Uterine smooth muscle cell (primary cell): ENCODE data around the gene DPH1. TPM values are rescaled to one million over a fixed set of nuclear protein-coding genes. Genes with fewer than 3 reads are reported as not detected.

Experiments
- total RNA-seq: library from RNA; depleted of rRNA; stranded (reverse); fragments of >200 nt; gene quantifications from 2 replicates; pipeline ENCODE4 v1.2.3, GENCODE V29; 2014

The DPH1 gene
- 26.1 and 28.7 TPM in 2 replicates for total RNA-seq

GRCh38 chr17:2029911-2030778 lies at the start of gene DPH1:
DPH1 (plus strand) TSS chr17:2030153; CDS start chr17:2030170, 17 bp downstream.

GRCh38 chr17:2025220-2025621 lies 4.7 kb upstream of the DPH1 start, which contains the start of gene RTN4RL1:
RTN4RL1 (minus strand) TSS chr17:2025334; CDS start chr17:2024865, 469 bp downstream.

GRCh38 chr17:2041561-2042389 lies 11.8 kb downstream of the DPH1 start, which contains the start of gene OVCA2:
OVCA2 (plus strand) TSS chr17:2042022; CDS start chr17:2042048, 26 bp downstream.

GRCh38 chr17:2054512-2055291 lies 24.7 kb downstream of the DPH1 start, which contains the start of gene HIC1:
HIC1 (plus strand) TSS chr17:2055103; CDS start chr17:2056691, 1,588 bp downstream.

Other genes starting within 250 kb of the DPH1 start
- gene SMYD4, start 200.3 kb upstream of the DPH1 start, total RNA-seq, result 9.5 and 11.7 TPM in 2 replicates
- 33.1 and 48.7 TPM in 2 replicates for gene RPA1, start 200.1 kb upstream of the DPH1 start, total RNA-seq
- gene RTN4RL1, start 4.8 kb upstream of the DPH1 start, total RNA-seq, result 0.11 and 0.12 TPM in 2 replicates
- 35.0 and 49.7 TPM in 2 replicates for gene OVCA2, start 11.9 kb downstream of the DPH1 start, total RNA-seq
- gene HIC1, start 24.9 kb downstream of the DPH1 start, total RNA-seq, result 60.7 and 107 TPM in 2 replicates